T-helper 1 cell treated with Interleukin-12 subunit alpha and Interleukin-12 subunit beta and Interleukin-4 antibody, amounts not matched to agents 30 μg/mL and 1 μg/mL, for 36 hours (primary cell): ENCODE results near the gene LAMC2.
"Not testable (repeated sequence)": the region's sequence is repeated elsewhere in the genome, so short reads cannot be mapped to it uniquely, and the experiment has no call there.

Experiments used
- H3K27ac Mint-ChIP-seq: one replicate; pipeline ENCODE4 v1.8.0; 2021; ENCODE audit warnings: mild to moderate bottlenecking, mixed read lengths
- H3K27me3 Mint-ChIP-seq: one replicate; pipeline ENCODE4 v1.8.0; 2021; ENCODE audit warnings: low read depth, mixed read lengths
- H3K36me3 Mint-ChIP-seq: one replicate; pipeline ENCODE4 v1.8.0; 2021; ENCODE audit warnings: low read depth, mixed read lengths
- H3K4me1 Mint-ChIP-seq: one replicate; pipeline ENCODE4 v1.8.0; 2021; ENCODE audit warnings: low read depth, mixed read lengths
- H3K4me3 Mint-ChIP-seq: one replicate; pipeline ENCODE4 v1.8.0; 2021; ENCODE audit warnings: mild to moderate bottlenecking, moderate library complexity, mixed read lengths
- H3K9me3 Mint-ChIP-seq: one replicate; pipeline ENCODE4 v1.8.0; 2021; ENCODE audit warnings: mixed read lengths

The LAMC2 gene

GRCh38 chr1:183185941-183186490, at the start of gene LAMC2:
TSS of gene LAMC2 (plus strand) at chr1:183186264. CDS start at chr1:183186353, 89 bp downstream.
- no peak within 1 kb of the TSS for H3K27ac Mint-ChIP-seq
- H3K9me3 Mint-ChIP-seq: no peaks in the 10 kb centered on the region
- peaks cover 3% of the 10 kb centered on the region for H3K4me1 Mint-ChIP-seq
- H3K27me3 Mint-ChIP-seq: peaks cover 42% of the 10 kb centered on the region
- H3K36me3 Mint-ChIP-seq: no peaks in the 10 kb centered on the region
- H3K4me3 Mint-ChIP-seq: peak within 1 kb of the TSS; percentile 49

GRCh38 chr1:183137782-183138181, 48.3 kb upstream of the LAMC2 start:
- no peak overlapping the region for H3K27ac Mint-ChIP-seq
- H3K27me3 Mint-ChIP-seq: peaks cover 23% of the 10 kb centered on the region
- no peaks in the 10 kb centered on the region for H3K36me3 Mint-ChIP-seq
- H3K9me3 Mint-ChIP-seq: no peaks in the 10 kb centered on the region
- H3K4me3 Mint-ChIP-seq: no peak overlapping the region
- H3K4me1 Mint-ChIP-seq: peaks cover 4% of the 10 kb centered on the region

- Mint-ChIP-seq H3K9me3 (no peaks in the 10 kb centered on the region), H3K27ac (no peak overlapping the region), H3K4me3 (no peak overlapping the region), H3K36me3 (no peaks in the 10 kb centered on the region), H3K4me1 (peaks cover 4% of the 10 kb centered on the region), H3K27me3 (peaks cover 23% of the 10 kb centered on the region)
Measured at GRCh38 chr1:183138301-183138700, 47.8 kb upstream of the LAMC2 start.

- no peak overlapping the region for H3K27ac Mint-ChIP-seq
Measured at GRCh38 chr1:183139281-183139942, 46.7 kb upstream of the LAMC2 start.

GRCh38 chr1:183140633-183141032, 45.4 kb upstream of the LAMC2 start:
- Mint-ChIP-seq H3K36me3 (no peaks in the 10 kb centered on the region), H3K4me3 (no peak overlapping the region), H3K4me1 (peaks cover 4% of the 10 kb centered on the region), H3K9me3 (no peaks in the 10 kb centered on the region), H3K27me3 (peaks cover 17% of the 10 kb centered on the region), H3K27ac (no peak overlapping the region)

More at GRCh38 chr1:183139281-183139942, 46.7 kb upstream of the LAMC2 start:
- Mint-ChIP-seq H3K4me1 (peaks cover 4% of the 10 kb centered on the region), H3K36me3 (no peaks in the 10 kb centered on the region), H3K4me3 (no peak overlapping the region), H3K27me3 (peaks cover 22% of the 10 kb centered on the region), H3K9me3 (no peaks in the 10 kb centered on the region)

- H3K27ac Mint-ChIP-seq: no peak overlapping the region
- no peak overlapping the region for H3K4me3 Mint-ChIP-seq
- no peaks in the 10 kb centered on the region for H3K36me3 Mint-ChIP-seq
- H3K9me3 Mint-ChIP-seq: no peaks in the 10 kb centered on the region
- peaks cover 17% of the 10 kb centered on the region for H3K27me3 Mint-ChIP-seq
- H3K4me1 Mint-ChIP-seq: peaks cover 4% of the 10 kb centered on the region
Measured at GRCh38 chr1:183142171-183142570, 43.9 kb upstream of the LAMC2 start.

- no peaks in the 10 kb centered on the region for H3K9me3 Mint-ChIP-seq
- H3K27ac Mint-ChIP-seq: no peak overlapping the region
- no peak overlapping the region for H3K4me3 Mint-ChIP-seq
- H3K27me3 Mint-ChIP-seq: peaks cover 9% of the 10 kb centered on the region
- H3K4me1 Mint-ChIP-seq: peaks cover 4% of the 10 kb centered on the region
- no peaks in the 10 kb centered on the region for H3K36me3 Mint-ChIP-seq
Measured at GRCh38 chr1:183143576-183144315, 42.3 kb upstream of the LAMC2 start.

GRCh38 chr1:183144752-183145151, 41.3 kb upstream of the LAMC2 start:
- Mint-ChIP-seq H3K4me3 (no peak overlapping the region), H3K27me3 (peaks cover 4% of the 10 kb centered on the region), H3K4me1 (no peaks in the 10 kb centered on the region), H3K36me3 (no peaks in the 10 kb centered on the region), H3K27ac (no peak overlapping the region), H3K9me3 (no peaks in the 10 kb centered on the region)

- Mint-ChIP-seq H3K9me3 (no peaks in the 10 kb centered on the region), H3K4me3 (no peak overlapping the region), H3K36me3 (no peaks in the 10 kb centered on the region), H3K27ac (no peak overlapping the region), H3K27me3 (peaks cover 3% of the 10 kb centered on the region), H3K4me1 (no peaks in the 10 kb centered on the region)
Measured at GRCh38 chr1:183147735-183148134, 38.3 kb upstream of the LAMC2 start.

- H3K27me3 Mint-ChIP-seq: peaks cover 6% of the 10 kb centered on the region
- no peaks in the 10 kb centered on the region for H3K9me3 Mint-ChIP-seq
- H3K4me1 Mint-ChIP-seq: no peaks in the 10 kb centered on the region
- no peak overlapping the region for H3K27ac Mint-ChIP-seq
- H3K4me3 Mint-ChIP-seq: no peak overlapping the region
- H3K36me3 Mint-ChIP-seq: no peaks in the 10 kb centered on the region
Measured at GRCh38 chr1:183148599-183148998, 37.5 kb upstream of the LAMC2 start.

- H3K4me1 Mint-ChIP-seq: no peaks in the 10 kb centered on the region
- H3K27me3 Mint-ChIP-seq: peaks cover 9% of the 10 kb centered on the region
- H3K4me3 Mint-ChIP-seq: no peak overlapping the region
- H3K27ac Mint-ChIP-seq: no peak overlapping the region
- H3K9me3 Mint-ChIP-seq: no peaks in the 10 kb centered on the region
- no peaks in the 10 kb centered on the region for H3K36me3 Mint-ChIP-seq
Measured at GRCh38 chr1:183149273-183149672, 36.8 kb upstream of the LAMC2 start.

- not testable (repeated sequence) for H3K9me3 Mint-ChIP-seq, H3K4me1 Mint-ChIP-seq, H3K27ac Mint-ChIP-seq, H3K27me3 Mint-ChIP-seq, H3K36me3 Mint-ChIP-seq, H3K4me3 Mint-ChIP-seq
Measured at GRCh38 chr1:183150032-183150431, 36.0 kb upstream of the LAMC2 start.

- Mint-ChIP-seq H3K27me3 (peaks cover 9% of the 10 kb centered on the region), H3K27ac (no peak overlapping the region), H3K36me3 (no peaks in the 10 kb centered on the region)
Measured at GRCh38 chr1:183150445-183150844, 35.6 kb upstream of the LAMC2 start.

GRCh38 chr1:183152180-183152579, 33.9 kb upstream of the LAMC2 start:
- peaks cover 14% of the 10 kb centered on the region for H3K27me3 Mint-ChIP-seq
- H3K4me1 Mint-ChIP-seq: no peaks in the 10 kb centered on the region
- H3K4me3 Mint-ChIP-seq: no peak overlapping the region
- H3K9me3 Mint-ChIP-seq: no peaks in the 10 kb centered on the region
- no peaks in the 10 kb centered on the region for H3K36me3 Mint-ChIP-seq
- no peak overlapping the region for H3K27ac Mint-ChIP-seq

More at GRCh38 chr1:183150445-183150844, 35.6 kb upstream of the LAMC2 start:
- H3K9me3 Mint-ChIP-seq: no peaks in the 10 kb centered on the region
- no peaks in the 10 kb centered on the region for H3K4me1 Mint-ChIP-seq
- no peak overlapping the region for H3K4me3 Mint-ChIP-seq

GRCh38 chr1:183155939-183156338, 30.1 kb upstream of the LAMC2 start:
- Mint-ChIP-seq H3K36me3 (no peaks in the 10 kb centered on the region), H3K27me3 (peaks cover 17% of the 10 kb centered on the region), H3K4me1 (no peaks in the 10 kb centered on the region), H3K27ac (no peak overlapping the region), H3K4me3 (no peak overlapping the region), H3K9me3 (no peaks in the 10 kb centered on the region)
